ENCODE results near the gene RRBP1.
"Not testable (repeated sequence)": the region's sequence is repeated elsewhere in the genome, so short reads cannot be mapped to it uniquely, and the experiment has no call there.

RRBP1 gene

GRCh38 chr20:17664025-17664633 lies 17.9 kb downstream of the RRBP1 start:
- in situ Hi-C loops (cut with MboI; ENCODE audit: low sequenced_read_pairs), result no loop called here

DNA sequence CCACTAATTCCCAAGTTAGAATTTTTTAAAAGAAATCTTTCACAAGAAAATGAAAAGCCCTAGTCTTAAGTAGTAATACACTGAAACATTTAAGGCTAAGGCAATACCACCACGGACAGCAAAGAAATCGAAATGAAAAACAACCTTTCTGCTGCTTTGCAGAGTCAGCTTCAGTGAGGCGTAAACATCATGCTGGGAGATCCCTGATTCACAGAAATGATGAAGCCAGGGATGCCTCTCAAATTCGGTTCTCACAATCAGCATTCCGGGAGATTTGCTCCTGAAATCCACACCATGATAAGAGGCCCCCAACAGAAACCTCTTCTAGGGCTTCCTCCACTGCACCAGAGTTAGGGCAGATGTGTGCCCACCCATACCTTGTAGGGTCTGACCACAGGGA lies 18.6 kb downstream of the RRBP1 start:
- in situ Hi-C loops (cut with MboI; ENCODE audit: low sequenced_read_pairs), result no loop called here

DNA sequence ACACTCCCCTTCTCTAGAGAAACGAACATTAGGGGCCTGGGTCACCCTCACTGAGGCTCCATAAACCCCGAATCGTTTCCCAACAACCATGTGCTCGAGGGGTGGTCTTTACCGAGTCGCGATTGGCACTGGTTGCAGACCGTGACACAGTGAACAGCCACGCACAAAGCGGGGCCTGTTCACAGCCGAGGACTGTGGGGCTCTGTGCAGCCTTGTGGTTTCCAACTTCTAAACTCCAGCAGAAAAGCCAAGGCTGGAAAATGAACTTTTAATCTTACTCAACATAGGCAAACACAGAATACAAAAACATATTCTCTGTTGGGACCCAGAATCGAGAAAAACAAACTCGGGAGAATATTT lies 19.0 kb downstream of the RRBP1 start:
- in situ Hi-C loops (cut with MboI; ENCODE audit: low sequenced_read_pairs), result no loop called here

DNA sequence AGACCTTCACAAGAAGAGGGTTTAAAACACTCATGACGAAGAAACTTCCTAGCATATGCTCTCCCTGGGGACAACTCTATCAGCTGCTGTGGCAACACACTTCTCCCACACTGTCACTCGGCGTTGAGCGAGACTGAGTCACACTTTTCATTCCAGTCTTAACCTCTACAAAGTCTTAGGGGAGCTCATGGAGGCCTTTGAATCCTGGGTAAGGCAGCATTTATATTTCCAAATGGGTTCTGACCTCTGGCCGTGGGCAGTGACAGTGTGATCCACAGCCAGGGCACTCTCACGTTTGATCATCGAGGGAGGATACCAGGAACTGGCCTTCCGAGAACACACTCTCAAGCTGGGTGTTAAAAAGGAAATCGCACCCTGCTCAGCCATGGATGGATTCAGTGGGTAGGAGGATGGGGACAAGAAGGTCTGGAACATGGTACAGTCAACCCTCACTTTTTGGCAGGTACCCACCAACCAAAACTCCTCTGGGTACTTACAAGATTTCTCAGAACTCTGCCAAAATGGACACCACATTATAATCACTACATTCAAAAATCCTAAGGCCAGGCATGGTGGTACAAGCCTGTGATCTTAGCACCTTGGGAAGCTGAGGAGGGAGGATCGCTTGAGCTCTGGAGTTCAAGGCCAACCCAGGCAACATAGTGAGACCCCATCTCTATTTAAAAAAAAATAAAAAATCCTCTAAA lies 19.6 kb downstream of the RRBP1 start:
- in situ Hi-C loops (cut with MboI; ENCODE audit: low sequenced_read_pairs), result no loop called here

DNA sequence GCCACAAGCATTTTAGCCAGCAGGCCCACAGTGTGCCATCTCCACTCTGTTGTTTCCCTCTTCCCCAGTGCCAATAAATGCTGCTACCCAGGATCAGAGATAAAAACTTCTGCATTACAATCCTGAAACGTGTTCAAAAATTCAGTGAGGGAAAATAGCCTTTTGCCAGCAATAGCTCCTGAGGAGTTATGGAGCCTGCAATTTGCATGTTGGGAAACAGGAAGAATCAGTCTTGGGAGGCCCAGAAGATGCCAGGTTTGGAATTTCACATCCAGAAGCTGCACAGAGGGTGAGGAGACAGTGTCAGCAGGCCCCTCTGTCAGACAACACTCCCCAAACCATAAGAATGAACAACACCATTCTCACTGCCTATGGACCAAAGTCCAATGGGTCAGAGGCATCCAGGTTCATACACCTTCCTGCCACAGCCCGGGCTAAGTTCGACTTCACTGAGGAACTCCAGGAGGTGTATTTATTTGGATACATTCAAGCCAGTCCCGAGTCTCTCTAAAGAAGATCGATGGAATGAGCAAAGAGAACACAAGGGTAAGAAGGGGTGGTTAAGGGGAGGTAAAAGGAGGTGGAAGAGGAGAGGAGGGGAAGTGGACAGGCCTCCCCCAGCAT lies 20.8 kb downstream of the RRBP1 start:
- in situ Hi-C loops (cut with MboI; ENCODE audit: low sequenced_read_pairs), result no loop called here

DNA sequence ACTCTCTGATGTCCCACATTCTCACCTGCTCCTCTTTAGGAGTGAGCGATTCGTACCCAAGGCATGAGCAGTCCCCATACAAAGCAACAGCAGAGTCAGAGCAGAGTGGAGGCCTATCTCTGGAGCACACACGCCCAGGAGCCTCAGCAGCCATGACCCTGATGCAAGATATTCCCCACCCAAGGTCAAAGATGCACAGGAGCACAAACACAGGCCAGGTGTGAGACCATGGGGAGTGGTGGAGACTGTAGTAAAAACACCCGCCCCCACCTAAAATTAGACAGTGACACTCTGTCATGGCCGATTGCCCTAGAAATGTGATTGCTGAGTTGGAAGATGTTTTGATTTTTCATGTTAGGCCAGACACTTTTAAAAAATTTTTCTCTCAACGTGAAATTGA lies 21.4 kb downstream of the RRBP1 start:
- in situ Hi-C loops (cut with MboI; ENCODE audit: low sequenced_read_pairs), result no loop called here

GRCh38 chr20:17659801-17660200 lies 22.2 kb downstream of the RRBP1 start:
- in situ Hi-C loops (cut with MboI; ENCODE audit: low sequenced_read_pairs), result no loop called here

DNA sequence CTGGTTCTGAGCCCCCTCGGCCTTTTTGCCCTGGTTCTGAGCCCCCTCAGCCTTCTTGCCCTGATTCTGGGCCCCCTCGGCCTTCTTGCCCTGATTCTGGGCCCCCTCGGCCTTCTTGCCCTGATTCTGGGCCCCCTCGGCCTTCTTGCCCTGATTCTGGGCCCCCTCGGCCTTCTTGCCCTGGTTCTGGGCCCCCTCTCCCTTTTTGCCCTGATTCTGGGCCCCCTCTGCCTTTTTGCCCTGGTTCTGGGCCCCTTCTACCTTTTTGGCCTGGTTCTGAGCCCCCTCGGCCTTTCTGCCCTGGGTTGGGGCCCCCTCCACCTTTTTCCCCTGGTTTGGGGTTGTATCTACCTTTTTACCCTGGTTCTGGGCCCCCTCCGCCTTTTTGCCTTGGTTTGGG lies 22.7 kb downstream of the RRBP1 start:
- in situ Hi-C loops (cut with MboI; ENCODE audit: low sequenced_read_pairs), result not testable (repeated sequence)

DNA sequence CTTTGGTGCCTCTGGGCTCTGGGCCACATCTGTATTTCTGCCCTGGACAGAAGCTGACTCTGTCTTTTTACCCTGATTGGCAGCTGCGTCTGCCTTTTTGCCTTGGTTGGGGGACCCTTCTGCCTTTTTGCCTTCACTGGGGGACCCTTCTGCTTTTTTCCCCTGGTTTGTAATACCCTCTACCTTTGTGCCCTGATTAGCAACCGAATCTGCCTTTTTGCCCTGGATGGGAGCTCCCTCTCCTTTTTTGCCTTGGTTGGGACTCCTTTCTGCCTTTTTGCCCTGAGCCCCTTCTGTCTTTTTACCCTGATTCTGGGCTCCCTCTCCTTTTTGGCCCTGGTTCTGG lies 23.4 kb downstream of the RRBP1 start:
- in situ Hi-C loops (cut with MboI; ENCODE audit: low sequenced_read_pairs), result no loop called here

- in situ Hi-C loops (cut with MboI; ENCODE audit: low sequenced_read_pairs), result no loop called here
Measured at GRCh38 chr20:17657898-17658647, 24.0 kb downstream of the RRBP1 start.

- in situ Hi-C loops (cut with MboI; ENCODE audit: low sequenced_read_pairs), result no loop called here
Measured at GRCh38 chr20:17657079-17657825, 24.8 kb downstream of the RRBP1 start.

- in situ Hi-C loops (cut with MboI; ENCODE audit: low sequenced_read_pairs), result no loop called here
Measured at GRCh38 chr20:17655865-17656479, 26.1 kb downstream of the RRBP1 start.

- in situ Hi-C loops (cut with MboI; ENCODE audit: low sequenced_read_pairs), result no loop called here
Measured at GRCh38 chr20:17655286-17655651, 26.8 kb downstream of the RRBP1 start.

DNA sequence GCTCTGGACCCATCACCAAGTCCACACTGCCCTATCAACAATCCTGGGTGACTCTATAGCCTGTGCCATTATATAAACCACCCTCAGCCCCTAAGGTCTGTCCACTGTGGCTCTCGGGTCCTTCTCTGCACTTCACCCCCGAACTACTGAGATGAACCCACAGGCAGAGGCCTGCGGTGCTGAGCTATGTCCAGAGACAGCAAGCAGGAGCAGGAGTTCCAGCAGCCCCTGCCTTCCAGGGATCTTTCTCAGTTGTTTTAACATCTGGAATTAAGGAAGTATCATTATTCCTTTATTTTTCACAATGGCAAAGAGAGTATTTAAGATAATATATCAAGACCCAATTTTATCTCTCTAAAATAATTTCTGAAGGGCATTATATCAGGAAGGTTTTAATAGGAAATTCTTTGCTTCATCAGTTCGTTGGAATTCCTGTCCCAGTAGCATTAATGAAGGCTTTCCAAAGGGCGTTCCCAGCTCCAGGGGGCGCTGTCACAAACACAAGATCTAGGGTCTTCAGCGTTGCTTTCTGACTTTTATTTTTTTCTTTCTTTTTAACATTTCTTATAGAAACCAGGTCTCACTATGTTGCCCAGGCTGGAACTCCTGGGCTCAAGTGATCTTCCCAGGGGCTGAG lies 27.3 kb downstream of the RRBP1 start:
- in situ Hi-C loops (cut with MboI; ENCODE audit: low sequenced_read_pairs), result no loop called here

- in situ Hi-C loops (cut with MboI; ENCODE audit: low sequenced_read_pairs), result no loop called here
Measured at GRCh38 chr20:17653835-17654648, 28.0 kb downstream of the RRBP1 start.

DNA sequence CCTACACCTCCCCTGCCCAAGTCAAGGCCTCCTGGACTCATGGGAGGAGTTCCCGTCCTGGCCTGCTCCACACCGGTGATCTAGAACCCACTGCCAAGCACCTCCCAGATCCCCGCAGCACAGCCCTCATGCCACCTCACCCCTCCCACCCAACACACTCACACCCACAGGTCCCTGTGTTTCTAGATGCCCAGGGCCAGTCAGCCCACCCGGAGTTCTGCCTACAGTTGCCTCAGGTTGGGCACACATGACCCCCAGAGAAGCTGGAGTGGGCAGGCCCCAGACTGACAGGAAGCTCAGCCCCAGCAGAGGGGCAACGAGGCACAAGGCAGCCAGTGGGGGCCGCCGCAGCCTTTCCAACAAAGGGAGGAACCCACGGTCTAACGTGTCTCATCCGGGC lies 29.6 kb downstream of the RRBP1 start:
- in situ Hi-C loops (cut with MboI; ENCODE audit: low sequenced_read_pairs), result no loop called here

GRCh38 chr20:17651760-17652388 lies 30.2 kb downstream of the RRBP1 start:
- in situ Hi-C loops (cut with MboI; ENCODE audit: low sequenced_read_pairs), result no loop called here

DNA sequence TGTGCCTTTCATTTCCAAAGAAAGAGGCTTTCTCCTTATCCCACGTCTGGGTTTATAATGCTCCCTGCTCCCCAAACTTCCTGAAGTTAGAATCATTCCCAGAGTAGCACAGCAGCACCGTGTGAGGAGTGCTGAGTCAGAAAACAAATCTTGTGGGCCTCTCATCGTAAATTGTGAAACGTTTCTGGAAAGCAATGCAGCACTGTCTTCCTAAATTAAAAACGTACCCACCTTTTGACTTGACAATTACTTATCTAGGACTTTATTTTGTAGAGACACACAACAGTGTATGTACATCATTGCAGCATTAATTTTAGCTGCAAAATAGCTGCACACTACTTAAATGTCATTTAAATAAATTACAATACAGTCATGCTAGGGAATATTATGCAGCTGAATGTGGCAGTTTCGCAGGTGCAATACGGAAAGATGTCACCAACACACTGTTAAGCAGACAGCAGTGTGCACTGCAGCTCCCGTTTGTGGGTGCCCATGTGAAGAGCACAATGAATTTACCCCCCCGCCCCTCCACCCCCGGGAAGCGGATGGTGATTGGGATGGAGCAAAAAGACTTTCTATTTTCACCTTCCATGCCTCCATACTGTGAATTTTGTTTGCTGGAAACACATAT lies 30.8 kb downstream of the RRBP1 start:
- in situ Hi-C loops (cut with MboI; ENCODE audit: low sequenced_read_pairs), result no loop called here
